T-helper 2 cell treated with Interferon-gamma antibody and Interleukin-4, amounts not matched to agents 100 ng/mL and 5 ng/mL, for 36 hours (primary cell): Measurements from ENCODE around the gene ARHGEF11. TPM values are rescaled to one million over a fixed set of nuclear protein-coding genes. Genes with fewer than 3 reads are reported as not detected.

Source experiments
- total RNA-seq: library from RNA; stranded (reverse); gene quantifications from 2 replicates; pipeline ENCODE4 v1.2.3, GENCODE V29; 2022

The ARHGEF11 gene
- total RNA-seq, 1 donor from 2014 or later, result 18.3 TPM

Other genes with a start within 250 kb of the ARHGEF11 start
- gene SH2D2A, start 228.9 kb downstream of the ARHGEF11 start, total RNA-seq, result 94.7 and 96.1 TPM in 2 replicates
- 0.14 TPM in 1 of 2 replicates, not detected in the other for gene INSRR, start 186.6 kb downstream of the ARHGEF11 start, total RNA-seq
- 12.7 and 13.4 TPM in 2 replicates for gene NTRK1, start 184.9 kb downstream of the ARHGEF11 start, total RNA-seq
- gene PEAR1, start 152.0 kb downstream of the ARHGEF11 start, total RNA-seq, result 0.09 TPM in 2 replicates
- not detected in 2 replicates for gene LRRC71, start 125.1 kb downstream of the ARHGEF11 start, total RNA-seq
- not detected in 2 replicates for gene ETV3L, start 54.1 kb upstream of the ARHGEF11 start, total RNA-seq
- 50.6 and 53.4 TPM in 2 replicates for gene ETV3, start 92.7 kb upstream of the ARHGEF11 start, total RNA-seq